ENCODE measurements around the gene HECTD4. TPM values are rescaled to one million over a fixed set of nuclear protein-coding genes. Genes with fewer than 3 reads are reported as not detected.

Gene HECTD4
- total and polyA plus RNA-seq, 12 donors: 17.5 to 50.0 (median 27.7) TPM

DNA sequence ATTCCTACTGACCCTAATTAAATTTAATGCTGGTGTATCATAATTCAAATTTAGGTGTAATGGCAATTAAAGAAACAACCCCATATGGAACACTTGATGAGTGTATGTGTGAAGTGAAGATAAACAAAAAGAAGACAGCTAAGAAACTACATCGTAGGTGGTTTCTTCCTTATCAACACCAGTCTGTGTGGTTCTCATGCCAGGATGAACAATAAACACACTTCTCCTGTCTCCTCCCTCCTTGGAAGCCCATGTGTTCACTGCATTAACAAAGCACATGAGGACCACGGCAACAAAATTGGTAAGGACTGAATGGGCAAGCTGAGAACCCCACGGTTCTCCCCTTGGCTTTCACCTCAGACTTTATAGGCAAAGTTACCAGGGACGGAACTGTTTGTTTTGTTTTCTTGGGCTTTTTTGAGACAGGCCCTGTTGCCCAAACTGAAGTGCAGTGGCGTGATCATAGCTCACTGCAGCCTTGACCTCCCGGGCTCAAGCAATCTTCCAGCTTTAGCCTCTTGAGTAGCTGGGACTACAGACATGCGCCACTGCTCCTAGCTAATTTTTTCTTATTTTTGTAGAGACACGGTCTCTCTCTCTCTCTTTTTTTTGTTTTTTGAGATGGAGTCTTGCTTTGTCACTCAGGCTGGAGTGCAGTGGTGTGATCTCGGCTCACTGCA is 185.9 kb downstream of the HECTD4 start:
- peaks cover 0 to 61% of the 10 kb centered on the region in 2 donors for H3K36me3 ChIP-seq (replicated peaks in 1 of 2)
- no peaks in the 10 kb centered on the region for H3K9me3 ChIP-seq (replicated peaks in 1 of 3)
- no peak for TF ChIP-seq POLR2A (IDR thresholded peaks at IDR 0.05)
- TF ChIP-seq, protein P1, sequence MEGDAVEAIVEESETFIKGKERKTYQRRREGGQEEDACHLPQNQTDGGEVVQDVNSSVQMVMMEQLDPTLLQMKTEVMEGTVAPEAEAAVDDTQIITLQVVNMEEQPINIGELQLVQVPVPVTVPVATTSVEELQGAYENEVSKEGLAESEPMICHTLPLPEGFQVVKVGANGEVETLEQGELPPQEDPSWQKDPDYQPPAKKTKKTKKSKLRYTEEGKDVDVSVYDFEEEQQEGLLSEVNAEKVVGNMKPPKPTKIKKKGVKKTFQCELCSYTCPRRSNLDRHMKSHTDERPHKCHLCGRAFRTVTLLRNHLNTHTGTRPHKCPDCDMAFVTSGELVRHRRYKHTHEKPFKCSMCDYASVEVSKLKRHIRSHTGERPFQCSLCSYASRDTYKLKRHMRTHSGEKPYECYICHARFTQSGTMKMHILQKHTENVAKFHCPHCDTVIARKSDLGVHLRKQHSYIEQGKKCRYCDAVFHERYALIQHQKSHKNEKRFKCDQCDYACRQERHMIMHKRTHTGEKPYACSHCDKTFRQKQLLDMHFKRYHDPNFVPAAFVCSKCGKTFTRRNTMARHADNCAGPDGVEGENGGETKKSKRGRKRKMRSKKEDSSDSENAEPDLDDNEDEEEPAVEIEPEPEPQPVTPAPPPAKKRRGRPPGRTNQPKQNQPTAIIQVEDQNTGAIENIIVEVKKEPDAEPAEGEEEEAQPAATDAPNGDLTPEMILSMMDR (IDR thresholded peaks at IDR 0.05): no peak
- H3K27ac ChIP-seq: peak overlapping the region in 2 of 5 donors; percentile 14 to 44
- H3K27me3 ChIP-seq: no peaks in the 10 kb centered on the region
- intact Hi-C loops (cut with DNase I): loop anchor here (5.0 to 10.0 kb wide), 2 partner anchors 188 to 191 kb away; partner anchors contain the start of gene HECTD4 (in 1 of the 2)
- H3K4me3 ChIP-seq: no peak overlapping the region
- WGBS, 4 donors: 64 to 71% (median 66%) methylated on average over 9 of the region's 9 CpGs
- H3K4me1 ChIP-seq (replicated peaks in 1 of 2): no peaks in the 10 kb centered on the region
- DNase-seq: peak in 5 of 7 donors; percentile 36 to 65 (median 54)

DNA sequence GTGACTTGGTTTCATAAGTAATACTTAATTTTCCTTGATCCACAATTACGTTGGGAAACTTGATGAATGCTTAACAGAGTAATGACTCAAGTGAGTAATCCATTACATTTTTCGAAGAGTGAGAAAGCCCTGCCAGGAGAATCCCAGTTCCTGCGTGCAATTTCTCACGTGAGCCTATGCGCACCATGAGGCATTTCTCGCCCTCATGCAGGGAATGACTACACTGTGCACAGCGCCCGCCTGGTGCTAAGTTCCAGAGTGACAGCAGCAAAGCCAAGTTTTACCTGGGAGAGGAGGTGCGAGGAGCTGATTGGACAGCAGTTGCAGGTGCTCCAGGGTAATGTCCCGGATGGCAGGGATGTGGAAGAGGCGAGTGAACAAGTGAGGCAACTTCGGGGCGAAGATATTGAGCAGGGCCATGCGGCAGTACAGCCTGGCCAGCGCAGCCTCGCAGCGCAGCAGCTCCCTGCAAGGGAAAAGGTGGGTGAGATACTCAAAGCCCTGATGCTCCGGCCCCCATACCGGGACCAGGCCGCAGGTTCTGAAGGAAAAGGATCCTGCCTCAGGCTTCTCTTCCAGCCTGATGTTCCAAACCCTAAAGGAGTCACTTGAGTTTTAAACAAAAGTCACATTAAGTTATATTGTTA is 187.5 kb downstream of the HECTD4 start:
- H3K27ac ChIP-seq: no peak overlapping the region
- H3K9me3 ChIP-seq (replicated peaks in 1 of 3): no peaks in the 10 kb centered on the region
- intact Hi-C loops (cut with DNase I): loop anchor here (5.0 to 10.0 kb wide), 2 partner anchors 190 to 193 kb away; partner anchors contain the start of gene HECTD4 (in 1 of the 2)
- H3K4me1 ChIP-seq (replicated peaks in 1 of 2): no peaks in the 10 kb centered on the region
- 92 to 96% (median 95%) methylated on average over 16 to 20 of the region's 20 CpGs for WGBS, 4 donors
- H3K27me3 ChIP-seq: no peaks in the 10 kb centered on the region
- DNase-seq: no peak
- H3K4me3 ChIP-seq: no peak overlapping the region
- TF ChIP-seq POLR2A (IDR thresholded peaks at IDR 0.05): no peak
- TF ChIP-seq, protein P1 (IDR thresholded peaks at IDR 0.05): no peak
- peaks cover 0 to 63% of the 10 kb centered on the region in 2 donors for H3K36me3 ChIP-seq (replicated peaks in 1 of 2)

DNA sequence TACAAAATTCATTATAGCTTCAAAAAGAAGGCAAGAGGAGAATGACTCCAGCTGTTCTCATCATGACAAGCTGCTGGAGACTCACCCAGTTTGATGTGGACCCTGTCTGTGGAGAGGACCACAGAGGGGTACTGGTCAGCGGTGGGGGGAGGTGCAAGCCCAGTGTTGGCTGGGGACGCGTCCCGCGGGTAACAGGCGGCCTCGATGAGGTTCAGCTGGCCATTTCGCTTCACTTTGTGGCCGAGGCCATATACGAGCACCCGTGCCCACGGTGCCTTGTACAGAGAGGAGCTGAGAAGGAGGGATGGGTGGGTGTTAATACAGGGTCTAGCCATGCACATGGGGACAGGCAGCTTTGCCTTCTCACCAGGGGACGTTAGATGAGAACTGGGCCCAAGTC is 189.8 kb downstream of the HECTD4 start:
- intact Hi-C loops (cut with DNase I): loop anchor here in 1 of 2 donors (10.0 kb wide), 1 partner anchor 192 kb away; the partner anchor contains the start of gene HECTD4
- no peak for TF ChIP-seq POLR2A (IDR thresholded peaks at IDR 0.05)
- TF ChIP-seq, protein P1 (IDR thresholded peaks at IDR 0.05): no peak
- no peak overlapping the region for H3K4me3 ChIP-seq
- no peaks in the 10 kb centered on the region for H3K4me1 ChIP-seq (replicated peaks in 1 of 2)
- H3K9me3 ChIP-seq (replicated peaks in 1 of 3): no peaks in the 10 kb centered on the region
- WGBS, 4 donors: 90 to 97% (median 95%) methylated on average over 13 of the region's 13 CpGs
- H3K27ac ChIP-seq: no peak overlapping the region
- H3K36me3 ChIP-seq (replicated peaks in 1 of 2): peaks cover 0 to 64% of the 10 kb centered on the region in 2 donors
- DNase-seq: no peak
- H3K27me3 ChIP-seq: no peaks in the 10 kb centered on the region

DNA sequence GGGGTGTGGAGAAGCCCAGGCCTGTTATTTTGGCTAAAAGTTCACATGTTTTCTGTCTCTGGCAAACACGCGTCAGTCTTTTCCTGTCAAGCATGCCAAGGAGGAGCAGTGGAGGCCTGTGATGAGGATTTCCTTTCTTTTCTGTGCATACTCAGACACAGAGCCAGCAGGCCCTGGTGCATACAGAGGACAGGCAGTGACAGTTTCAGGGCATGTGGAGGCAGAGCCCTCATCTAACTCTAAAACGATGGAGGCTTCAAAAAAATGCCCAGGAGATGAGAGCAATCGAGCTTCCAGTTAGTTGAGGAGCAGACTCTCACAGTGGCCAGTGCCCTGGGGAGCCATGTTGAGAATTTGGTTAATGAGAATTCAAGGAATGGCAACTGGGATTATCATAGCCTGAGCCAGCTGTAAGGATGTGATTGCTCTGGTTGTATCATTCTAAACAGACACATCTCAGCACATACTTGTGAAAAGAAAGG is 190.3 kb downstream of the HECTD4 start:
- no peak for TF ChIP-seq POLR2A (IDR thresholded peaks at IDR 0.05)
- TF ChIP-seq, protein P1 (IDR thresholded peaks at IDR 0.05): no peak
- Histone ChIP-seq H3K36me3 (replicated peaks in 1 of 2) (peaks cover 0 to 64% of the 10 kb centered on the region in 2 donors), H3K27me3 (no peaks in the 10 kb centered on the region), H3K9me3 (replicated peaks in 1 of 3) (no peaks in the 10 kb centered on the region), H3K4me3 (no peak overlapping the region), H3K27ac (no peak overlapping the region), H3K4me1 (replicated peaks in 1 of 2) (no peaks in the 10 kb centered on the region)
- 50 to 74% (median 67%) methylated on average over 4 of the region's 4 CpGs for WGBS, 4 donors
- no peak for DNase-seq
- intact Hi-C loops (cut with DNase I): loop anchor here in 1 of 2 donors (10.0 kb wide), 1 partner anchor 193 kb away; the partner anchor contains the start of gene HECTD4
